GM13977 (cell line): ENCODE data around the gene SLC6A11.

ENCODE experiments used
- DNase-seq: peaks from one replicate; pipeline ENCODE4 v3.0.0; 2012; ENCODE audit warnings: low spot score
- in situ Hi-C: fragments of 300-500 bp; cut with MboI; formaldehyde crosslinking; loops from one replicate; pipeline ENCODE4 v1.12.0; 2022; ENCODE audit warnings: low sequenced_read_pairs, low pct_unique_long_range_greater_than_20kb, mixed read lengths, inconsistent platforms; ENCODE audit not compliant: unreplicated experiment
- TF ChIP-seq, protein P1 (sequence below): IDR thresholded peaks from 2 replicates; pipeline ENCODE4 v1.5.1; 2012; ENCODE audit warnings: mild to moderate bottlenecking, control low read depth; ENCODE audit not compliant: insufficient read depth; ENCODE audit errors: extremely low read depth, missing control alignments

Gene SLC6A11

GRCh38 chr3:10981961-10982360, 165.9 kb downstream of the SLC6A11 start:
- TF ChIP-seq, protein P1, sequence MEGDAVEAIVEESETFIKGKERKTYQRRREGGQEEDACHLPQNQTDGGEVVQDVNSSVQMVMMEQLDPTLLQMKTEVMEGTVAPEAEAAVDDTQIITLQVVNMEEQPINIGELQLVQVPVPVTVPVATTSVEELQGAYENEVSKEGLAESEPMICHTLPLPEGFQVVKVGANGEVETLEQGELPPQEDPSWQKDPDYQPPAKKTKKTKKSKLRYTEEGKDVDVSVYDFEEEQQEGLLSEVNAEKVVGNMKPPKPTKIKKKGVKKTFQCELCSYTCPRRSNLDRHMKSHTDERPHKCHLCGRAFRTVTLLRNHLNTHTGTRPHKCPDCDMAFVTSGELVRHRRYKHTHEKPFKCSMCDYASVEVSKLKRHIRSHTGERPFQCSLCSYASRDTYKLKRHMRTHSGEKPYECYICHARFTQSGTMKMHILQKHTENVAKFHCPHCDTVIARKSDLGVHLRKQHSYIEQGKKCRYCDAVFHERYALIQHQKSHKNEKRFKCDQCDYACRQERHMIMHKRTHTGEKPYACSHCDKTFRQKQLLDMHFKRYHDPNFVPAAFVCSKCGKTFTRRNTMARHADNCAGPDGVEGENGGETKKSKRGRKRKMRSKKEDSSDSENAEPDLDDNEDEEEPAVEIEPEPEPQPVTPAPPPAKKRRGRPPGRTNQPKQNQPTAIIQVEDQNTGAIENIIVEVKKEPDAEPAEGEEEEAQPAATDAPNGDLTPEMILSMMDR, result no peak
- in situ Hi-C loops, result no loop called here
- no peak for DNase-seq

GRCh38 chr3:10982782-10983181, 166.8 kb downstream of the SLC6A11 start:
- TF ChIP-seq, protein P1, result no peak
- in situ Hi-C loops, result no loop called here
- no peak for DNase-seq

GRCh38 chr3:10983219-10983916, 167.3 kb downstream of the SLC6A11 start:
- TF ChIP-seq, protein P1, result peak; percentile 65
- in situ Hi-C loops, result no loop called here
- peak; percentile 74 for DNase-seq

GRCh38 chr3:10984371-10984896, 168.4 kb downstream of the SLC6A11 start:
- in situ Hi-C loops, result no loop called here
- no peak for DNase-seq
- TF ChIP-seq, protein P1, result no peak

DNA sequence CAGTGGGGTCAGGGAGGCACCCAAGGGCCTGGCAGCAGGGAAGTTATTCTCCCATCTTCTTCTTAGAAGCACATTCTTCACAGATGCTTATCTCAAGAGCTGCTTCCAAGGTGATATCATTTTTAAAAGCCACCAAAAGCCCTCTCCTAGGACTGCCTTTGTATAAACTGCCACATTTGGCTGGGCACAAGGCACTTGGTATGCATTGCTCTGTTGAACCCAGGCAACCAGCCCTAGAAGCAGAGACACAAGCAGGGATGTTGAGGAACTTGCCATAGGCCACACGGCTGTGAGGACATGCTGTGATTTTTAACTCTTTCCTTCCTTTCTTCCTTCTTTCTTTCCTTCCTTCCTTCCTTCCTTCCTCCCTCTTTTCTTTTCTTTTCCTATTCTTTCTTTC, 169.2 kb downstream of the SLC6A11 start:
- in situ Hi-C loops, result no loop called here
- TF ChIP-seq, protein P1, result no peak

DNA sequence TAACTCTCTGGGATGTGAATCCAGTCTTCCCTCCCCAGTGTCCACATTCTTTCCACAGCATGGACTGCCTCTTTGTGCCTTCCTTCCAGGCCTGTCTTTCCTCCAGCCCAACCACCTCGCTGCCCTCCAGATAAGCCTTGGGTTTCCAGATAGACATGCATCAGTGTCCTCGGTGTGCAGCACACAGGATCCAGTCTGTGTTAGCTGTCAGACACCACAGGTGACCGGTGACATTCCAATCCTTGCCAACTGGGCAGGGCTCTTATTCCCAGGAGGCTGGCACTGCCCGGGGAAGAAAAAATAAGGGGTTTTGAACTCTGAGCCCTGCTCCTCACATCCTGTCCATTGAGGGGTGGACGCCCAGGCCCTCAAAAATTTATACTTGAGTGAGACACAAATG, 170.6 kb downstream of the SLC6A11 start:
- DNase-seq, result no peak
- TF ChIP-seq, protein P1, result no peak
- in situ Hi-C loops, result no loop called here

More for the DNA sequence above, 169.2 kb downstream of the SLC6A11 start:
- no peak for DNase-seq
